GM18505 (cell line): Measurements from ENCODE around the gene TTC28.

Experiments used
- ATAC-seq: cut with Tn5 transposase; IDR thresholded peaks from one replicate; pipeline ENCODE4 v1.9.1; 2021; ENCODE audit not compliant: unreplicated experiment
- POLR2A ChIP-seq: IDR thresholded peaks from 4 replicates; pipeline ENCODE4 v1.6.1; 2011; ENCODE audit warnings: borderline replicate concordance; ENCODE audit not compliant: insufficient read depth, insufficient read length; ENCODE audit errors: extremely low read depth

Gene TTC28

DNA sequence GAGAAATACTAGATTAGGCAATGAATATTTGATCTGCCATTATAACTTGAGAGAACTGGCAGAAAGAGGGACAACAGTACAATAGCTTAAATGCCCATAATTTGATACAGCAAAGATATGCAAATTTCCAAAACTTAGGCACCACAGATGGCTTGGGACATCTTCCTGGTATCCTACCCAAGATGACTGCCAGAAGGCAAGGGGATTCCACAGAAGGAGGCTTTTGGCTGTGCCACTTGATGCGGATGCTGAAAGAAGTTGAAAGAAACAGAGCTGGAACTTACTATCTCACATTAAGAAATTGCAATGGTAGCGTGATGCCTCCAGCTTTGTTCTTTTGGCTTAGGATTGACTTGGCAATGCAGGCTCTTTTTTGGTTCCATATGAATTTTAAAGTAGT lies 216.7 kb downstream of the TTC28 start:
- no peak for TF ChIP-seq POLR2A
- ATAC-seq = no peak

DNA sequence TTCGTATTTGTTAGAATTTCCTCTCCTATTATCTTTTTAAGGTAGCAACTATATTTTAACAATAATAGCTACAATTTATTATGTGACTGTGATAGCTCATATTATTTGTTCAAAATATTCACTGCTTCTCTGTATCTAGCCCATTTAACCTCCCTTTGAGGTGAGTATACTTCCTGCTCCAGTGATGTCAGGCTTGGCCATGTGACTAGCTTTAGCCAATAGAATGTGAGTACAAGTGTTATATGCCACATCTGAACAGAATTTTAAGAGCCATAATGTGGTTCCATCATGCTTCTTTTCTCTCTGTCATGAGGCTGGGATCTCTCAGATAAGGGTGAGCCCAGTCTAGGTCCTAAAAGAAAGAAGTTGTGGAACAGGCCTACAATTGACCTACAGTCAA lies 217.6 kb downstream of the TTC28 start:
- no peak for ATAC-seq
- TF ChIP-seq POLR2A = no peak

DNA sequence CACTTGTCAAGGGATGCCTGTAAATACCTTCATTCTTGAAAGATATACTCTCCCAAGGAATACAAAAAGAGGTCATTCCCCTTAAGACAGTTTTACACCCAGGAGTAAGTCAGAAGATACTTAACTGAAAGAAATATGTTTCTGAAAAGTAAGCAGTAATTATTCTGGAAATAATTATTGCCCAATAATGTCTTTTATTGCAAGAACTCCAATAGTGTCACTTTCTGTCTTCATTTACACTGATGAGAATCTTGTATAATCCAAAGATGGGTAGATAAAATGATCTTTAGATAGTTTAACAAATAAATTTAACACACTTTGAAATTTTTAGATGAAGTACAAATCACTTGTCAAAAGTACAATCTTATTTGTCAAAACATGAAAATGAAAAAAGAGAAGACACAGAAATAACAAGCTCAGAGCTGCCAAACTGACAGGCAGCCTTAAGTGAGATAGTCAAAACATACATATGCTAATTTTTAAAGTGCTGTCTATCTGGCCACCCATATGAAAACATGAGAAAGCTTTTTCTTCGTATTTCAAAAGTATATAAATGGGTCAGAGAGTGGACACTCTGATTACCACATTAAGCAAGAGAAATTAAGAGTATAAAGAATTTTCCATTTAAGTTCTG lies 225.1 kb downstream of the TTC28 start:
- ATAC-seq = no peak
- TF ChIP-seq POLR2A = no peak

DNA sequence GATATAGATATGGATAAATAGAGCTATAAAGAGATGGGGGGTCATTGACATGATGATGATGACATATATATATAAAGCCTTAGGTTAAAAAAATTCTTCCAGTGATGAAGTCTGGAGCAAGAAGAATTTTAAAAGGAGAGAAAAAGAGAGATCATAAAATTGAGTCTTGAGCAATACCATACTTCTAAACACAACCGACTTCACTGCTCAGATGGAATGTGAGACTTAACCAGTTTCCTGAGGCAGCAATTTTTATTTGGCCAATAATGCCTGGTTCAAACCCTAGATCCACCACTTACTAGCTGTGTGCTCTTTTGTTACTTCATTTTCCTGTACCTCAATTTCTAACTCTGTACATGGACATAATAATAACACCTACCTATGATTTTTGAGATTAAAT lies 229.5 kb downstream of the TTC28 start:
- no peak for ATAC-seq
- TF ChIP-seq POLR2A = no peak

DNA sequence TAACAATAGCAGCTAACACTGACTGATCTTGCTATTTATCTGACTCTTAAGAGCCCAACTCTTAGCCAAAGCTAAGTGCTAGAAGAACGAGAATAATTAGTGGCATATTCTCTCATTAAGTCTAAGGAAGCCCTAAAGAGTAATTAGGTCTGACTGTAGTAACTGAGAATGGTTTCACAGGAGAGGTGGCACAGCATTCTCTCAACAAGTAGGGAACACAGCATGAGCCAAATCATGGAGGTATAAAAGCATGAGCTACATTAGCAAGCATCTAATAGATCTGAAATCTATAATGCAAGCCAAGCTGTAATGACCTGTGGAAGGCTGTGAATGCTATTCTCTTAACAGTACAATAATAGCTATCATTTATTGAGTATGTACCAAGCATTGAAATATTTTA lies 230.6 kb downstream of the TTC28 start:
- ATAC-seq = no peak
- no peak for TF ChIP-seq POLR2A

DNA sequence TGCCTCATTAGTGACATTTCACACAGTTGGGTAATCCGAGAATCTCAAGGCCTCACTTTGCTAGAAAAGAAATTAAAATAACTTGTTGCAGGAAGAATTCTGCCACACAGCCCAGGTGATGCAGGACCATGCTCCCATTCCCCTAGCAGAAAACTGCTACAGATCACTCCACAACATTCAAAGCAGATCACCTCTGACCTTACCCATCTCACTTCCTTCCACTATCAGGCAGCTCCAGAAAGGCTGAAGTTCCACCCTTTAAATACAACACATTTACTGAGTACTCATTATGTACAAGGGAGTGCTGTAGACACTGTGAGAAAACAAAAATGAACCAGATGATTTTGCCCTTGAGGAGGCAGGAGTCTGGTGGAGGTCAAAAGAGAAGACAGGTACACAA lies 231.0 kb downstream of the TTC28 start:
- no peak for TF ChIP-seq POLR2A
- ATAC-seq = no peak

DNA sequence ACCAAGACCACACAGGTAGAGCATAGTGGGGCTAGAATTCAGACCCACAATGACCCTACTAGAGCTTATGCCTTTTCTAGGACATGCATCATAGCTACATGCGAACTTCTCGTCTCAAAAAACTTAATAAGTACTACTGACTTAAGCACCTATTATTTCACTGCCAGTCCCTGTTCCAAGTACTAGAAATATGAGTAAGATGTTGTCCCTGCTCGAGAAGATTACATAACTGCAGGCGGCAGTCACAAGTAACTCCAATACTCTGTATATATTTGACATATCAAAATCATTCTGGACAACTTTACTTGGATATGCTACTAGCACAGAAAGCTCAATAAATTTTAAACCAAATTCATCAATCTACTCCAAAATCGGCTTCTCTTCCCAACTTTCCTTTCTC lies 235.0 kb downstream of the TTC28 start:
- no peak for ATAC-seq
- TF ChIP-seq POLR2A = no peak

DNA sequence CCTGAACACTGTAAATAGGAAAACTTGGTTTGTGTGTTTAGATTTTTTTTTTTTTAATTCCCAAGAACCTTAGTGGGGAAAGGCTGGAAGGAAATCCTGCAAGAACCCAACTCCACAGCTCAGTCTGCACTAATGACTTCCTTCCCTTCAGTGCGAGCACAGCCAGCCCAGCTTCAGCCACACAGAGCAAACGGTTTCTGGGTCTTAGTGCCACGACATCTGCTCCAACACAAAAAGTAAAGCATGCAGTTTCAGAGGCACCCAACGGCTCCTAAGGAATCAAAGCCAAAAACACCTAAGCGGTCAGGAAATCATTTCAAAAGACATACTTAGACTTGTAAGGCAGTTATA lies 236.1 kb downstream of the TTC28 start:
- no peak for ATAC-seq
- TF ChIP-seq POLR2A = no peak

DNA sequence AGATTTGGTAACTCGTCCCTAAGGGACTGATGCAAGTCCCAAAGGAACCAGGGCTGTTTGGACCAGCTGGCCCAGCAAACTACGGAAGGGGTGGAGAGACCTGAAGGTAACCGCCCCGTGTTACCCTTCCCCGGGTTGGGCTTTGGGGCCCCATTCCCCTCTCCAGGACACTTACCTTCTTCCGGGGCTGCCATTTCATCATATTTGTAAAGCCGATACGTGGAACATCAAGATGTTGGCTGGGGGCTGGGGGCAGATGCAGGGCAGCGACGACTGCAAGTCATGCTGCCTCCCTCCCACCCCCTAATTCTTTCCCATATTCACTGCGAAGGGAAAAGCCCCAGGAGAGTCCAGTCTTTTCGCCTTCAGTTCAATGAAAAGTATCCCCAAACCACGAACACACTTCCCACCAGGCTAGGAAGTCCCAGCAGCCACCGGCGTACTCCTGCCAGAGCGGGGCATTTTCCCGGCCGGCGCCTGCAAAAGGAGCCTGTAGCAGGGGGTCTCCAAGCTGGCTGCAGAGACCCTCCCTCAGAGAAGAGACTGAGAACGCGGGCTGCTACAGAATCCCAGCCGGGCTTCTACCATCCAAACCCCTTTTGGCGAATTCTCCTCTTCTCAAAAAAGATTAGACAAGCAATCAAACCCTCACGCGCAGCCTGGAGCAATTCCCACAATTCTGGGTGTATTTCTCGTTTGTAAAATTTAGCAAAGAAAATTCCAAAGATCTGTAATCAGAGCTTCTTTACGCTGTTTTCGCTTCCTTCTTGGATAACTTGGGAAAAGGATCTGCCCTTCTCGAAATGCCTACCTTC lies 236.7 kb downstream of the TTC28 start:
- no peak for ATAC-seq
- TF ChIP-seq POLR2A = no peak

DNA sequence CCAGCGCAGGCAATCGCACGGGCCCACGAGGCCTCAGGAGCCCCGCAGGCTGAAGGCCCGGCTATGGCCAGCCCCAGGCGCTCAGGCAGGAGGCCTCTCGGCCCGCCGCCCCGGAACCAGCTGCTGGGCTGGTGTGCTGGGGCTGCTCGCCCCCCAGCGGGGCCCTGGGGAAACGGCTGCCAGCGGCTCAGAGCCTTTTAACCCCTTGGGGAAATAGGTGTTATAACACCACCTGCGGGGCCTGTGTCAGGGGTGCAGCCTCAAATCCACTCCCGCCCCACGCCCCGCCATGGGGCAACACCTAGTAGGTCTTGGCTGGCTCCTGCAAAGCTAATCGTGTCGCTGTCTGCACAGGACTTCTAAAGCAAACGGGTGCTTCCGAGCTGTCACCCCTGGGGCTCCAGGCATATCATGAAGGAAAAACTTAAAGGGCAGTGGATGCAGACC lies 237.4 kb downstream of the TTC28 start:
- TF ChIP-seq POLR2A = no peak
- no peak for ATAC-seq

DNA sequence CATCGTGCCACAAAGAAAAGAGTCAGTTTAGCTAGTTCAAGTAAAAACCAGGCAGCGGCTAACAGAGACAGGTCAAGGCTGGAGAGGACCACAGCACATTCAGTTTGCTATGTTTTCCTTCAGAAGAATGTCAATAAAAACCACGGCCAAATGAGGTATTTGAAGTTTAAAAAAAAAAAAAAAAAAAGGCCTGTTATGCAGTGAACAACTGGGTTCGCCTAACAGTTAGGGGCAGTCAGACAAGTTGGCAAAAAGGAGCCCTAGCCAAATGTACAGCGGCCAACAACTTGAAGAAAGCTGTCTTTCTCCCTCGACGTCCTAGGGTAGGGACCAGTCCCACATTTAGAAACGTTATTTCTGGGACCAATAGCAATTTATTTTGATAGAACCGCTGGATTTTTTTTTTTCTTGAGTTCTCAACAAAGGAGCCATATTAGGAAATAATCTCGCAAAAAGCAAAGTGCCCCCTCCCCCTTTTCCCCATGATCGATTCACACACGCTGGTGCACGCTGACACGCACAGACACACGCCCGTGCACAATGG lies 237.8 kb downstream of the TTC28 start:
- no peak for ATAC-seq
- no peak for TF ChIP-seq POLR2A

DNA sequence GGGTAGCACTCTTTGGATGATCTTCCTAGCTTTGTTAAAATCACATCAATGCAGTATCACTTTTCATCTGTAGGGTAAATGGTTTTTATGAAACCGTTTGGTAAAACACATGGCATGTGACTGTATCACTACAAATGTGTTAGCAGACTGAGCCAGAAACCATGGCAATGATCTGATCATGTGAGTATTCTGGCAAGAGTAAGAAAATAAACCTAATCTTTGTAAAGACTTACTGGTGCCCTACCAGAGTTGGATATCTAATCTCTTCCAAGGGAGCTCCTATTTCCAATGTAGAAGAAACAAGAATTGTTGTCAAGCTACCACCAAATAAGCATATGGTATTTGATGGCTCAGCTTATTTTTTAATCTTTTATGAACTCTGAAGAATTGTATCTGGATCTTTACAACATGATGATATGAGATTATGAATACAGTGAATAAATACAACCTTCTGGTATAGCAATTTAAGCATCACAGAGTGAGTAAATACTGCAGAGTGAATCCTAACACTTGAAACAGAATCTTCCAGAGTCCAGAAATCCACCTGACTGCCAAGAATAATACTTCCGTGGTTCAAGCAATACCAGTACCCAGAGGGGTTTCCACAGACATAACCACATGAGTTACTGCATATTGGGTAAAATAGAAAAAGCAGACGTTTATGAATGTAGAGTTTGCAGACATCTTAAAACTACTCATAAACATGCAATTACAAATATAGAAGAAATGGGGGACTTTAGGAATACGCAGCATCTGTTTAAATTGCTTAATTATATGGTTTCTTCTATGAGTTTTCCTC lies 238.8 kb downstream of the TTC28 start:
- ATAC-seq = no peak
- TF ChIP-seq POLR2A = no peak

DNA sequence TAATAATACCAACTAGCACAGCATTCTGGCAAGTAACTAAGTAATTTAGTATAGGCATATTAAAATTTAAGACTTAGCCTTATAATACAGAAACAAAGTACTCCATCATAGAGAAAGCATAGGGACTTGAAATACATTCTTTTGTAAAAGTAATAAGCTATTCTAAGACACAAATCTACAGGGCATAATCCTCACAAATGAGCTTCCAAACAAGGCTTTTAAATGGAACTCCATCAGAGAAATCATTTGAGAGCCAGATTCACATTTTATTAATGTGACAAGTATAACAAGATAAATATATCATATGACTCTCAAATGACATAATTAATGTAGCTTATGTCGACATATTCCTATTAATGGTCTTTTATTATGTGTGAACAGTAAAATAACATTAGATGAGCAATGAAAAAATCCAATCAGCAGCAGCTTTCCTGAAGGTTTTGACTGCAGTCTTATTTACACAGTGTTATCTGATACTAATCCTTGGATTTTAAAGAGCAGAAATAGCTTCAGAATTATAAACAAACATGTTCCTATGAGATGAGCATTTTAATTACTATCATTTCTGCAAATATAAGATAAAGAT lies 241.4 kb downstream of the TTC28 start:
- no peak for ATAC-seq
- no peak for TF ChIP-seq POLR2A
